HEK293T (cell line): Measurements from ENCODE around the gene ZDHHC9.

Source experiments
- ARNT ChIP-seq: fragments of 450-650 bp; IDR thresholded peaks from 2 replicates; pipeline ENCODE4 v1.6.1; 2017; ENCODE audit warnings: mild to moderate bottlenecking
- FOXA1 ChIP-seq: fragments of 450-650 bp; IDR thresholded peaks from 2 replicates; pipeline ENCODE4 v1.6.1; 2016; ENCODE audit warnings: mild to moderate bottlenecking
- FOXK2 ChIP-seq: fragments of 450-650 bp; IDR thresholded peaks from 2 replicates; pipeline ENCODE4 v1.6.1; 2016; ENCODE audit warnings: mild to moderate bottlenecking
- FOXM1 ChIP-seq: fragments of 450-650 bp; IDR thresholded peaks from 2 replicates; pipeline ENCODE4 v1.6.1; 2017; ENCODE audit warnings: mild to moderate bottlenecking, borderline replicate concordance
- HDGF ChIP-seq: fragments of 450-650 bp; IDR thresholded peaks from 2 replicates; pipeline ENCODE4 v1.6.1; 2017; ENCODE audit warnings: antibody characterized with exemption, borderline replicate concordance
- LEF1 ChIP-seq: fragments of 450-650 bp; IDR thresholded peaks from 2 replicates; pipeline ENCODE4 v1.6.1; 2017; ENCODE audit warnings: mild to moderate bottlenecking, borderline replicate concordance
- NFRKB ChIP-seq: fragments of 450-650 bp; IDR thresholded peaks from 2 replicates; pipeline ENCODE4 v1.6.1; 2016; ENCODE audit warnings: mild to moderate bottlenecking, moderate library complexity
- PKNOX1 ChIP-seq: fragments of 450-650 bp; IDR thresholded peaks from 2 replicates; pipeline ENCODE4 v1.6.1; 2016
- SP1 ChIP-seq: fragments of 450-650 bp; IDR thresholded peaks from 2 replicates; pipeline ENCODE4 v1.6.1; 2017
- SUZ12 ChIP-seq: fragments of 450-650 bp; IDR thresholded peaks from 2 replicates; pipeline ENCODE4 v1.6.1; 2016; ENCODE audit warnings: mild to moderate bottlenecking
- TARDBP ChIP-seq: fragments of 450-650 bp; IDR thresholded peaks from 2 replicates; pipeline ENCODE4 v1.6.1; 2016

- no peak for TF ChIP-seq HDGF
- no peak for TF ChIP-seq SP1
- no peak for TF ChIP-seq FOXA1
- no peak for TF ChIP-seq FOXM1
- no peak for TF ChIP-seq ARNT
- TF ChIP-seq SUZ12, result no peak
- TF ChIP-seq LEF1, result no peak
- TF ChIP-seq TARDBP, result no peak
- TF ChIP-seq PKNOX1, result no peak
- no peak for TF ChIP-seq FOXK2
- no peak for TF ChIP-seq NFRKB
Measured at GRCh38 chrX:129787336-129788055, 56.2 kb downstream of the ZDHHC9 start.
